T-helper 1 cell treated with Interleukin-12 subunit alpha and Interleukin-12 subunit beta and Interleukin-4 antibody, amounts not matched to agents 30 μg/mL and 1 μg/mL, for 36 hours (primary cell): ENCODE results near the gene ULK4.
"Not testable (repeated sequence)": the region's sequence is repeated elsewhere in the genome, so short reads cannot be mapped to it uniquely, and the experiment has no call there.

Source experiments
- H3K27ac Mint-ChIP-seq: one replicate; pipeline ENCODE4 v1.8.0; 2021; ENCODE audit warnings: mild to moderate bottlenecking, mixed read lengths
- H3K27me3 Mint-ChIP-seq: one replicate; pipeline ENCODE4 v1.8.0; 2021; ENCODE audit warnings: low read depth, mixed read lengths
- H3K36me3 Mint-ChIP-seq: one replicate; pipeline ENCODE4 v1.8.0; 2021; ENCODE audit warnings: low read depth, mixed read lengths
- H3K4me1 Mint-ChIP-seq: one replicate; pipeline ENCODE4 v1.8.0; 2021; ENCODE audit warnings: low read depth, mixed read lengths
- H3K4me3 Mint-ChIP-seq: one replicate; pipeline ENCODE4 v1.8.0; 2021; ENCODE audit warnings: mild to moderate bottlenecking, moderate library complexity, mixed read lengths
- H3K9me3 Mint-ChIP-seq: one replicate; pipeline ENCODE4 v1.8.0; 2021; ENCODE audit warnings: mixed read lengths

The ULK4 gene

GRCh38 chr3:41866298-41866697, 95.6 kb downstream of the ULK4 start:
- Mint-ChIP-seq H3K9me3 (peaks cover 3% of the 10 kb centered on the region), H3K4me1 (no peaks in the 10 kb centered on the region), H3K36me3 (no peaks in the 10 kb centered on the region), H3K27me3 (no peaks in the 10 kb centered on the region), H3K27ac (no peak overlapping the region), H3K4me3 (no peak overlapping the region)

- H3K9me3 Mint-ChIP-seq = peaks cover 3% of the 10 kb centered on the region
Observed at GRCh38 chr3:41863024-41863423, 98.9 kb downstream of the ULK4 start.

GRCh38 chr3:41860489-41860888, 101.4 kb downstream of the ULK4 start:
- not testable (repeated sequence) for H3K27ac Mint-ChIP-seq, H3K4me1 Mint-ChIP-seq, H3K36me3 Mint-ChIP-seq, H3K27me3 Mint-ChIP-seq, H3K9me3 Mint-ChIP-seq, H3K4me3 Mint-ChIP-seq

More at GRCh38 chr3:41863024-41863423, 98.9 kb downstream of the ULK4 start:
- no peaks in the 10 kb centered on the region for H3K36me3 Mint-ChIP-seq
- no peak overlapping the region for H3K27ac Mint-ChIP-seq
- H3K4me1 Mint-ChIP-seq = no peaks in the 10 kb centered on the region
- H3K4me3 Mint-ChIP-seq = no peak overlapping the region
- no peaks in the 10 kb centered on the region for H3K27me3 Mint-ChIP-seq

GRCh38 chr3:41854956-41855355, 106.9 kb downstream of the ULK4 start:
- no peak overlapping the region for H3K4me3 Mint-ChIP-seq
- H3K27me3 Mint-ChIP-seq = no peaks in the 10 kb centered on the region
- H3K27ac Mint-ChIP-seq = no peak overlapping the region
- no peaks in the 10 kb centered on the region for H3K4me1 Mint-ChIP-seq
- no peaks in the 10 kb centered on the region for H3K9me3 Mint-ChIP-seq
- H3K36me3 Mint-ChIP-seq = no peaks in the 10 kb centered on the region

- Mint-ChIP-seq H3K4me3 (no peak overlapping the region), H3K4me1 (no peaks in the 10 kb centered on the region), H3K9me3 (no peaks in the 10 kb centered on the region), H3K27ac (no peak overlapping the region), H3K27me3 (no peaks in the 10 kb centered on the region), H3K36me3 (no peaks in the 10 kb centered on the region)
Observed at GRCh38 chr3:41853540-41854196, 108.2 kb downstream of the ULK4 start.

- H3K9me3 Mint-ChIP-seq = no peaks in the 10 kb centered on the region
- no peaks in the 10 kb centered on the region for H3K36me3 Mint-ChIP-seq
- H3K27ac Mint-ChIP-seq = no peak overlapping the region
- no peaks in the 10 kb centered on the region for H3K4me1 Mint-ChIP-seq
- H3K4me3 Mint-ChIP-seq = no peak overlapping the region
- H3K27me3 Mint-ChIP-seq = no peaks in the 10 kb centered on the region
Observed at GRCh38 chr3:41848753-41849574, 112.9 kb downstream of the ULK4 start.

- Mint-ChIP-seq H3K27ac (no peak overlapping the region), H3K4me3 (no peak overlapping the region), H3K27me3 (no peaks in the 10 kb centered on the region)
Observed at GRCh38 chr3:41847679-41848078, 114.2 kb downstream of the ULK4 start.

GRCh38 chr3:41846850-41847249, 115.1 kb downstream of the ULK4 start:
- no peaks in the 10 kb centered on the region for H3K27me3 Mint-ChIP-seq
- no peak overlapping the region for H3K4me3 Mint-ChIP-seq
- H3K9me3 Mint-ChIP-seq = peaks cover 13% of the 10 kb centered on the region
- no peaks in the 10 kb centered on the region for H3K36me3 Mint-ChIP-seq
- no peaks in the 10 kb centered on the region for H3K4me1 Mint-ChIP-seq
- no peak overlapping the region for H3K27ac Mint-ChIP-seq

More at GRCh38 chr3:41847679-41848078, 114.2 kb downstream of the ULK4 start:
- no peaks in the 10 kb centered on the region for H3K36me3 Mint-ChIP-seq
- H3K4me1 Mint-ChIP-seq = no peaks in the 10 kb centered on the region
- peaks cover 5% of the 10 kb centered on the region for H3K9me3 Mint-ChIP-seq

GRCh38 chr3:41845826-41846225, 116.1 kb downstream of the ULK4 start:
- Mint-ChIP-seq H3K36me3 (no peaks in the 10 kb centered on the region), H3K4me3 (no peak overlapping the region), H3K27me3 (no peaks in the 10 kb centered on the region), H3K27ac (no peak overlapping the region), H3K9me3 (peaks cover 15% of the 10 kb centered on the region), H3K4me1 (no peaks in the 10 kb centered on the region)

GRCh38 chr3:41844256-41844655, 117.6 kb downstream of the ULK4 start:
- H3K4me3 Mint-ChIP-seq, H3K27ac Mint-ChIP-seq, H3K36me3 Mint-ChIP-seq, H3K4me1 Mint-ChIP-seq, H3K27me3 Mint-ChIP-seq: not testable (repeated sequence)
- H3K9me3 Mint-ChIP-seq = peaks cover 18% of the 10 kb centered on the region

- not testable (repeated sequence) for H3K36me3 Mint-ChIP-seq, H3K27me3 Mint-ChIP-seq, H3K4me3 Mint-ChIP-seq, H3K27ac Mint-ChIP-seq, H3K4me1 Mint-ChIP-seq
- H3K9me3 Mint-ChIP-seq = peaks cover 18% of the 10 kb centered on the region
Observed at GRCh38 chr3:41840936-41841668, 120.8 kb downstream of the ULK4 start.

- Mint-ChIP-seq H3K36me3 (no peaks in the 10 kb centered on the region), H3K4me3 (no peak overlapping the region), H3K4me1 (peaks cover 3% of the 10 kb centered on the region), H3K9me3 (peaks cover 10% of the 10 kb centered on the region), H3K27me3 (no peaks in the 10 kb centered on the region), H3K27ac (no peak overlapping the region)
Observed at GRCh38 chr3:41836360-41837134, 125.4 kb downstream of the ULK4 start.

- Mint-ChIP-seq H3K4me1 (peaks cover 3% of the 10 kb centered on the region), H3K9me3 (peaks cover 7% of the 10 kb centered on the region), H3K27ac (no peak overlapping the region), H3K36me3 (no peaks in the 10 kb centered on the region), H3K27me3 (no peaks in the 10 kb centered on the region), H3K4me3 (no peak overlapping the region)
Observed at GRCh38 chr3:41833628-41834027, 128.3 kb downstream of the ULK4 start.

- H3K4me1 Mint-ChIP-seq = no peaks in the 10 kb centered on the region
- no peak overlapping the region for H3K27ac Mint-ChIP-seq
- H3K27me3 Mint-ChIP-seq = no peaks in the 10 kb centered on the region
- no peak overlapping the region for H3K4me3 Mint-ChIP-seq
- H3K9me3 Mint-ChIP-seq = no peaks in the 10 kb centered on the region
- no peaks in the 10 kb centered on the region for H3K36me3 Mint-ChIP-seq
Observed at GRCh38 chr3:41819236-41819635, 142.7 kb downstream of the ULK4 start.
